Brain microvascular endothelial cell (primary cell): ENCODE measurements around the gene SNED1.
"Not testable (repeated sequence)": the region's sequence is repeated elsewhere in the genome, so short reads cannot be mapped to it uniquely, and the experiment has no call there.

Experiments used
- DNase-seq: peaks from one replicate; pipeline ENCODE4 v3.0.0-alpha.2; 2020
- H3K27ac ChIP-seq: fragments of 250-450 bp; sonication (Bioruptor Pico); 2 replicates; pipeline ENCODE4 v1.5.1; 2020; ENCODE audit warnings: mild to moderate bottlenecking, moderate library complexity
- H3K27me3 ChIP-seq: fragments of 250-450 bp; sonication (Bioruptor Pico); replicated peaks from 2 replicates; pipeline ENCODE4 v1.5.1; 2020; ENCODE audit warnings: mild to moderate bottlenecking
- H3K36me3 ChIP-seq: fragments of 250-450 bp; sonication (Bioruptor Pico); replicated peaks from 2 replicates; pipeline ENCODE4 v1.5.1; 2020; ENCODE audit warnings: mild to moderate bottlenecking
- H3K4me3 ChIP-seq: 2 replicates; pipeline ENCODE4 v1.5.1; 2011; ENCODE audit warnings: low read depth, mild to moderate bottlenecking, control low read depth, low read length, moderate library complexity
- CTCF ChIP-seq: IDR thresholded peaks from 2 replicates; pipeline ENCODE4 v1.5.1; 2011; ENCODE audit warnings: low read depth, mild to moderate bottlenecking, moderate library complexity, low read length, control low read depth, inconsistent platforms; ENCODE audit errors: missing control alignments
- in situ Hi-C: cut with HindIII; loops from 2 replicates; pipeline ENCODE4 v1.10.0; 2017; ENCODE audit warnings: low sequenced_read_pairs, low pct_ligation_motif_present

The SNED1 gene

GRCh38 chr2:241099246-241099645, 100.8 kb downstream of the SNED1 start:
- no peak overlapping the region for H3K4me3 ChIP-seq
- in situ Hi-C loops = loop anchor here (25.0 kb wide), 1 partner anchor 262 kb away; no protein-coding TSS in a partner anchor
- H3K27me3 ChIP-seq = no peaks in the 10 kb centered on the region
- peaks cover 19% of the 10 kb centered on the region for H3K36me3 ChIP-seq
- no peak for TF ChIP-seq CTCF
- no peak overlapping the region for H3K27ac ChIP-seq
- no peak for DNase-seq

DNA sequence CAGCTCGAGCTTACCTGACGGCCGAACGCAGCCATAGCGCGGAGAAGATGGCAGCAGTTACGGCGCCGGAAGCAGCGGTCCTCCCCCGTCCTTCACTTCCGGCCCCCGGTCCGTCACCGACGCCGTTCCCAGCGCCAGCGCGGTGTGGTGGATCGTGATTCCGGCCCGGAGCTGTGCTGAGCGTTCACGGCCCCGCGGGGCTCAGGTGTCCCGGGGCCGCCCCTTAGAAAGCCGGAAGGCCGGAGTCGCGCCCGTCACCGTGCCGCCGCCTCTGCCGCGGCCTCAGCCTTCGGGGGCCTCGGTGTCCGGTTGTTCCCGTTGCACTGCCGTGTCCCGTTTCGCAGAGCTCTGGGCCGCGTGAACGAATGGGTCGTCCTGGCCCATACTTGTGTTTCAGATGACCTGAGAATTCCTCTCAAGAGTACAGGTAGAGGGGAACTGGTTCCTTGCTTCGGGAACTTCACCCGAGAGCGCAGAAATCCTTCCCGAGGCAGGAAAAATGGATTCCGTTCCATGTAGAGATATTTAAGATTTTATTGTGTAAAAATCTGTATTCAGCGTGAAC, 103.9 kb downstream of the SNED1 start, which contains the start of gene MTERF4:
Gene MTERF4, minus strand, starts transcription at position 49 of the 565 bp plus-strand sequence. Its CDS starts 14 bp downstream, at position 35.
- TF ChIP-seq CTCF = no peak
- peak within 1 kb of the TSS; percentile 92 for H3K4me3 ChIP-seq
- in situ Hi-C loops = no loop called here
- no peaks in the 10 kb centered on the region for H3K27me3 ChIP-seq
- peak; percentile 68 for DNase-seq
- H3K36me3 ChIP-seq = peaks cover 2% of the 10 kb centered on the region
- peak within 1 kb of the TSS; percentile 55 for H3K27ac ChIP-seq

DNA sequence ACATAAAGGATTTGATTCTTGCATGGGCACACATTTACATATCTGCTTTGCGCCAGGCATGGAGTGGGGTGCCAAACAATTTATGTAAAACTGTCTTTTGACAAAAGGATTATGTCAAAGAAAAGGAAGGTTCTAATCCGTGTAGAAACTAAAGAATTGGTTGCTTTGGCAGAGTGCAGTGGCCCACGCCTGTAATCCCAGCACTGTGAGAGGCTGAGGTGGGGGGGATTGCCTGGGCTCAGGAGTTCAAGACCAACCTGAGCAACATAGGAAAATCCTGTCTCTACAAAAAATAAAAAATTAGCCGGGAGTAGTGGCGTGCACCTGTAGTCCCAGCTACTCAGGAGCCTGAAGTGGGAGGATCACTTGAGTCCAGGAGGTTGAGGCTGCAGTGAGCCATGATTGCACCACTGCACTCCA, 104.8 kb downstream of the SNED1 start:
- DNase-seq = no peak
- H3K27me3 ChIP-seq = no peaks in the 10 kb centered on the region
- H3K27ac ChIP-seq = no peak overlapping the region
- peak overlapping the region; percentile 92 for H3K4me3 ChIP-seq
- no peak for TF ChIP-seq CTCF
- in situ Hi-C loops = no loop called here
- H3K36me3 ChIP-seq = peaks cover 2% of the 10 kb centered on the region

GRCh38 chr2:241104611-241105010, 106.2 kb downstream of the SNED1 start:
- DNase-seq, H3K36me3 ChIP-seq, H3K4me3 ChIP-seq, H3K27ac ChIP-seq, H3K27me3 ChIP-seq, in situ Hi-C loops: not testable (repeated sequence)

- Histone ChIP-seq H3K27me3 (no peaks in the 10 kb centered on the region), H3K36me3 (no peaks in the 10 kb centered on the region), H3K4me3 (no peak overlapping the region), H3K27ac (no peak overlapping the region)
- in situ Hi-C loops = no loop called here
- no peak for DNase-seq
- TF ChIP-seq CTCF = no peak
Measured at GRCh38 chr2:241105641-241106040, 107.2 kb downstream of the SNED1 start.

DNA sequence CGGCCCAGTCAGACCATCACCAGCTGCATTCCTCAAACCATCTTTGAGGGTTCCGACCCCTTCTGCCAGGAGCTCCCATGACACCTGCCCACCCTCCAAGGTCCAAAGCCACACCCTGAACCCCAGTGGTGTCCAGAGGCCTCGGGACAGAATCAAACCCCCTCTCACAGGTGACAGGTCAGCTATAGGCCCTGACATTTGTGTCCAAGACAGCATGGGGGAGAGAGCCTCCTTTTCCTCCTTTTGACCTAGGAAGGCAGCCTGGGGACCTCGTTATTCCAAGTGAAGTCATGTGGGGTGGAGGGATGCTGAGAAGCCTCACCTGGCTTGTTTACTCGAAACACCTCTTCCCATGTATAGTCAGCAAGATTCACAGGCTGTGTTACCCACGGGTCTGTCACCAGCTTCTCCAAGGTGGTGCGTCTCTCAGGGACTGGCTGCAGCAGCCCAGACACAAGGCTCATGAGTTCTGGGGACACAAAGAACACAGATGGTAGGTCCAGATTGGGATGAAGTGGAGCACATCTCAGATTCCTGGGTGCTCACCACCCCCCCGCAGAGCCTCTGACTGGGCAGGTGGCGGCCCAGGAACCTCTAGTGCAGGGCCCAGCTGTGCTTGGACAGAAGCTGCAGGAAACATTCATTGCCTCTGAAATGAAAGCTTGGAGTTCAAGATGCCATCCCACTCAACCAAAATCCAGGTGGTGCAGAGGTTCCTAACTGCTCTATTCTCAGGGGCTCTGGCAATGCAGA, 108.8 kb downstream of the SNED1 start:
- in situ Hi-C loops = no loop called here
- TF ChIP-seq CTCF = no peak
- DNase-seq = no peak
- Histone ChIP-seq H3K27ac (no peak overlapping the region), H3K27me3 (no peaks in the 10 kb centered on the region), H3K36me3 (no peaks in the 10 kb centered on the region), H3K4me3 (no peak overlapping the region)
